NCI-H510A (cell line): ENCODE data around the gene PAQR6.
A peak's percentile ranks its signal among the peaks of the same experiment; 100 is the strongest.

Source experiments
- DNase-seq: peaks from one replicate; lab custom pipeline; 2025; lab: John Stamatoyannopoulos, UW

Gene PAQR6

DNA sequence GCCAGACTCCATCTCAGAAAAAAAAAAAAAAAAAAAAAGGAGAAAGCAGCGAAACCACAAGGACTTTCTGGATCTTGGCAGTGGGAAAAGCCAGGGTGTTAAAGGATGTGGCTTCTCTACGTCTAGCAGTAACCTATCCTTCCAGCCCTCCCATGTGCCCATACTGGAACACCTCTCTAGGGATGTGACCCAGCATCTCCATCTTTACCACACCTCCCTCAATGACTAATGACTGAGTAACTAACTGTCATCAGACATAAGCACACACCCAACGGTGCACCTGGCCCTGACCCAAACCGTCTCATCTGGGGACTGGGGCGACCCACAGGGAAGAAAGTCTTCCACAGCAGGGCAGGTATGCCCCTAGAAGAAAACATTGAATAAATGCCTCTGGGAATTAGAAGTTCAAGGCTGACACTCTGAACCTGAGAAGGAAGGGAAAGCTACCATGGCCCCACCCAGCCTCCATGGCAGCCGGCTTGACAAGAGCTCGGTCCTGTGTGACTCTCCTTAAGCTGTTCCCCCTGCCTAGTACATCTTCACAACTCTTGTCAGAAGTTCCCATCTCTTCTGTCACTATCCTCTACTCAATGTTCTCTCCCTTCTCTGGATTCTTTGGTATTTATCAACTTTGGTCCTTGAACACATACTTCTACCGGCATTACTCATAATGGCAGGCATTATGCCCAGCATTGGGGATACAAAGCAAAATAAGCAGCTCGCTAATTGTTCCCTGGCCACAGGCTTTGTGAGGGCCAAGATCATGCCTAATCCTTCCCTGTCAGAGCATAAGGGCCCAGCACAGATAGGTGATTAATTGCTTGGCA is 14.8 kb upstream of the PAQR6 start:
- DNase-seq = no peak

DNA sequence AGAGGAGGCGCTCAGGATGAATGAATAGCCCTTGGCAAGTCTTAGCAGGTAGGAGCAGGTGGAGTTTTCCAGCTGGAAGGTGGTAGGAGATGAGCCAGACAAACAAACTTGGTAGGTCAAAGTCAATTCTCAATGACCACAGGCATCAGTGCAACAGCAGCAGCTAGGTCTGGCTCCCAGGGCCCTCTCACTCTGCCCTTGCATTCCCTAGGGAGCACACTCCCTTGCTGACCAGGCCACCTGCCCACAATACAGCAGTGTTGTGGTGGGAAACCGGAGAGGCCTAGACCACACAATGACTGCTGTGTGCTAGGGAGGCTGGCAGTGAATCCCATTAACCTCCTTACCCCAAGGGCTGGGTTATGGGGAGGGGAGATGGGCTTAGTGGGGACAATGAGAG is 13.0 kb upstream of the PAQR6 start:
- DNase-seq = no peak

DNA sequence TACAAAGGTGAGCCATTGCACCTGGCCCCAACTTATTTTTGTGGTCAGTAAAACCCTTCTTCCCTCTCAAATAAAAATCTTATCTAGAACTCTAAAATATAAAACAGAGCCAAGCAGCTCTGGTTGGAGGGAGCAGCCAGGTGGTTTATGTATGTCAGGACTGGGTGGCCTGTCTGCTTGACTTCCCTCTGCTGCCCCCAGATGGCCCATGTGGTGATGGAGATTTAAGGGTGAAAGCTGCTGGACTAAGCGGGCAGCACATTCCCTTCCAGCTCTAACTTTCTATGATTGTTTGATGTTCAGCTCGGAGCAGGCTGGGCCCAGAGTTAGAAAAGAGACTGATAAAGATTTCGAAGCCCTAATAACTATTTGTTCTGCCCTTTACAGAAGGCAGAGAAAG is 11.9 kb upstream of the PAQR6 start:
- DNase-seq = no peak

DNA sequence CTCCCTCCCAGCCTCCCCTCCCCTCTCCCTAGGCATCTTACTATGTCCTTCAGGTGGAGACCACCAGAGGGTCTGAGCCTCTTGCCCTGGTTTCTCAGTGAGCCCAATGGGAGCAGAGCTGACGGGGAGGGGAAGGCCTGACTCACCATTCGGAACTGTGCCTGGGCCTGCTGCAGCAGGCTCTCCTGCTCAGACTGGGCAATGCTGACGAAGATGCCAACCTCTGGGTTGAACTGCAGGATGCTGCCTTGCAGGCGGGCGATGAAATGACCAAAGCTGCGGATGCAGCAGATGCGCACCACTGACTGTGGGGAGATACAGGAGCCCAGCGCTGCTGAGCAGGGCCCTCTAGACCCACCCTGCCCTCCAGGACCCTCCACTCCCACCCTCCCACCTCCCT is 11.0 kb upstream of the PAQR6 start:
- no peak for DNase-seq

DNA sequence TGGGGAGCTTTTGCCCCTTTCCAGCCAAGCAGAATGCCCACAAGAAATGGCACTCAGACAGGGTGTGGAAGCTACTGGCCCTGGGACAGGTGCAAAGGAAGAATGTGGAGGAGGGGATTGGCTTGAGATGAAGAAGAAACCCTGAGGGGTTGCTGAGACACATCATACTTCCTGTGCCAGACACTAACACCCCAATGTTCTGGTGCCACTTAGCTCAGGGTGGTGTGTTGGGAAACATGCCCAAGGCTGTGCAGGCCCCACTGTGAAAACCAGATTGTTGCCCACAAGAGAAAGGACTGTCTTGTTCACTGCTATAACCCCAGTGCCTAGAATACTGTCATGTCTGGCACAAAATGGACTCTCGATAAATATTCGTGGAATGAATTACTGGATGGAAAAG is 9.9 kb upstream of the PAQR6 start:
- DNase-seq = no peak

DNA sequence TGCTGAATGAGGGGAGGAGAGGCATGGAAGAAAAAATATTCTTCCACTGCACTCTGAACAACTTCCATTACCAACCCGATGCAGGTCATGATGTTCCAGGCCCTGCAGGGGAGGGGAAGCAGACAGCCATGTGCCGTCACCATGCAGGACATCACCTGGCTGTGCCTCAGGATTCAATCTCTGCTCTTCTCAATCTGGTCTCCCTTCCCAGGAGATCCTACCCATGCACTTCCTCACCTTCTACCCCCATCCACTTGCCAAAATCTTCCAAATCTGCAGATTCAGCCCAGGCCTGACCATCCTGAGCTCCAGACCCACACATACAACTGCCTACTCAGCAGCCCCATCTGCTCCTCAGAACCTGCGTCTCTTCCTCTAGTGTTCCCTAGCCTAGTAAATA is 5.8 kb upstream of the PAQR6 start:
- DNase-seq = no peak

DNA sequence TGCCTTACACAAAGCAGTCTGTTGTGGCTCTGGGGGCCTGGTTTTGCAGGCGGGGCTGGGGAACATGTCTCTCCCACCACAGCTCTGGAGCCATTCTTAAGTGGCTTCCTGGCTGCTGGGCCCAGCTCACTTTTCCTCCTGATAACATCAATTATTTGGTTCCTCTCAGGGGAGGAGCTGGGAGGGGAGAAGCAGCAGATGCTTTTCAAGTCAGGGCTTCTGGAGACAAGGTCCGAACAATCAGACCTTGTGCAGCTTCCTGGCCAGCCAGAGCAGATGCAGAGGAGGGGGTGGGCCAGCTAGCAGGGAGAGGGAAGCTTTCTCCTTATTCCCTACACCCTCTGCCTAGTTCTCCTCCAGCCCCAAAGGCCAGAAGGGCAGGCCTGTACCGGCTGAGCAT is 3.7 kb upstream of the PAQR6 start:
- DNase-seq = no peak

DNA sequence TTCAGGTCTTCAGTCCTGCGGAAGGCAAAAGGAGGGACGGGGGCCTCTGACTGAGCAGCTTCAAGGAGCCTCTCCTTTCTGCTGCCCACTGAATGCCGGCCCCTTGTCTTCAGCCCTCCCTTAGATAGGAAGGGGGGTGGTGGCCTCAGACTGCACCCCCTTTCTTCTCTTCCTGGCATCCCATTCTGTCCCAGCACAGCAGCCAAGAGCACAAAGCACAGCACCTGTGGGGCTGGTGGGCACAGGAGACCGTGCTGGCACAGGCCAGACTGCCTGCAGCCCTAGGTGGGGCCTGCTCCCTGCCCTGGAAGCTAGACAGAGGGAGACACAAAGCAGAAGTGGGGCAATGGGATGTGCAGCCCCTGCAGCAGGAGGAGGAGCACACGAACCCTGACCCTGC is 1.7 kb upstream of the PAQR6 start:
- DNase-seq = no peak

DNA sequence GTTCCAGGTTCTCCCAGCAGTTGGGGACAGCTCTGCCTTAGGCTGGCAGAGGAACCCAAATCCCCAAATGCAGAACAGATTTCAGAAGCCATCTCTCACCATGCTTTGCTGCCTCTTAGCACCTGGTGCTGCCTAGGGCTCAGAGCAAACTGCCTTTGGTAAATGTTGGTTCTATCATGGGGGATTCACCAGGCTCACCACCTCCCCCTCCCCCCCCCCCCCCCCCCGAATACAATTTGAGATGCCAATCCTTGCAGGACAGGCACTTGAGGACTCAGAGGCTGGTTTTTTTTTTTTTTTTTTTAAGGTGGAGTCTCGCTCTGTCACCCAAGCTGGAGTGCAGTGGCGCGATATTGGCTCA is 447 bp upstream of the PAQR6 start:
- DNase-seq = no peak

DNA sequence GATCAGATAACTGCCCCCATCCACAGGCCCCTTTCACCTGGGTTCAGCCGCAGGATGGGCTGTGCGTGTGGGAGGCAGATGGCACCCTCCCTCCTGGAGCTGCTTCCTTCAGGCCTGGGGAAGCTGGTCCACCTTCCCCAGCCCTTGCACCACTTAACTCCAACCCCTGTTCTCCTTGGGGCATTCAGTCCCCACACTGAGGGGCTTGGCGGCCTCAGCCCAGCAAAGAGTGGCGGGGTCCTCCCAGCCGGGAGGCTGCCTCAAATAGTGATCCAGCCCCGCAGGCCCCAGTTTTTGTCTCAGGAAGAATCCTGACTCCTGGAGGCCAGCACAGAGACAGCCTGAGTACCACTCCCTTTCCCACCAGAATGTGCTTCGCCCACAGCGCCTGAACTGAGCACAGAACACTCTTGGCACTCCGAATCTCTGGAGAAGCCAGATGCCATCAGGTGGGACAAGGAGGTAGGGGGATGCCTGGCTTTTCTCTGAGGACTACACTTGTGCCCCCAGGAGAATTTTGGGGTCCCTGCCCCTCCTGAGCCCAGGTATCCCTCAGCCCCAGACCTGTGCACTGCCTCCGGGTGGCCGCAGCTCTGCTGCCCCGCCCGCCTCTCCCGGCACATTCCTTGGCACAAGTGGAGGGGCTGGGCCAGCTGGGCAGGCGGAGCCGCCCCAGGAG is 936 bp downstream of the PAQR6 start:
- no peak for DNase-seq

DNA sequence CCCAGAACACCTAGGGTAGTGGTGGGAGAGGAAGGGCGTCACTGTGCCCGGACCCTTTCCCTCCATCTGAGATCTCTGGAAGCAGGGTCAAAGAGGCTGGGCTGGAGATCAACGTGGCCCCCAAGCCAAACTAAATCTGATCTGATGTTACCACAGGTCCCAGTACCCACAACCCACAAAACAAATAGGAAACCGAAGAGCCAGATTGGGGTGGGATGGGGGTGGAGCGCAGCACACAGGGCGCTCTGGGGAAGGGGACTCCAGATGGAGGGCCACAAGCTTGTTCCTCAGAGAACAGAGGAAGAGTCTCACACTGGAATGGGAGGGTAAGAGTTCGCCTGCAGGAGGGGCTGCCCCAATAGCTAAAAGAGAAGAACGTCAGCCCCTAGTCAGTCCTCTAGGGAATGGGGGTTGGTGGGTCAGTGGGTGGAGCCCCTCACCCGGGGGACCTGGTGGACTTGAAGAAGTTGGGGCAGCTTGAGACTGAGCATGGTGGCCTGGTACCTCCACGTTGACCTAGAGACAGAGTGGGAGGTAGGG is 1.5 kb downstream of the PAQR6 start:
- no peak for DNase-seq

DNA sequence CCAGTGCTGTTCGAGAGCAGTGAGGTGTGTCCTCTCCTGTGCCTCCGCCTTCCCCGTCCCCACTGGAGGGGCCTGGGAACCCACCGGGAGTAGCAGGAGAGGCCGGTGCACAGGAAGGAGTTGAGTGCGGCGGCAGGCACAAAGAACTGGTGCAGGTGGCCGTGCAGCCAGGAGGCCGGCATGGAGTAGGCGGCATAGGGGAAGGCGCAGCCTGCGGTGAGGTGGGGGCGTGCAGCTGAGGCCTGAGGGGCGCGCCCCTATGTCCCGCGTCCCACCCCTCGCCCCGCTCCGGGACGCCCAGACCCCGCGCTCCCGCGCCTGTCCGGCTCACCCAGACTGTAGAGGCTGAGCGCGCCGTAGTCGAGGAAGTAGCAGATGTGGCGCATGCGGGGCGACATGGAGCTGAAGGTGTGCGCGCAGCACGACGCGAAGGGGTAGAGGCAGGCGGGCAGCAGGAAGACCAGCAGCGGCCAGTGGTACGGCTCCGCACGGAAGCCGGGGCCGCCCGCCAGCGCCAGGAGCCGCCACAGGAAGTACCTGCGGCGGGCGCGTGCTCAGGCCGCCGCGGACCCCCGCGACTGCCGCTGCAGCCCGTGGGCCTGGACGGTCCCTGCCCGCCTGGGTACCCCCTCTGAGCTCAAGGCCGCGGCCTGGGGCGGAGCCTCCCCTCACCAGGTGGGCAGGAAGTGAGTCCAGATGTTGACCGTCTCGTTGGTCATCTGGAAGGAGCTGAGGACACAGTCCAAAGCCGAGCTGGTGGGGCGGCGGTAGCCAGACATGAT is 2.2 kb downstream of the PAQR6 start:
- DNase-seq = peak; percentile 45

DNA sequence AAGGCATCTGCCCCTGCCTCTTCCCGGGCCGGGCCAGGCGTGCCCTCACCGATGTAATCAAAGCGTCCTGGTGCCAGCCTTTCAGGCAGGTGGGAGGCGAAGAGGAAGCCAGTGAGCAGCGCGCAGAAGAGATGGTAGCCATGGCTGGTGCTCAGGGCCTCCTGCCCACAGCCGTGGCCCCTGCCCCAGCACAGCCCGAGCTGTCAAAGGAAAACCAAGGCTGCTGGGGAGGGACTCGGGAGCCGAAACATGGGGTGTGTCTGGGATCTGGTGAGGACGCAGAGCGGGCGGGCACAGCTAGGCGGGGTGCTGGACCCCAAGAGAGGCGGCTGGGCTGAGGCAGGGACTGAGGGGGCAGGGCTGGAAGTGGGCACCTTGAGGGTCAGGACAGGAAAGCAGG is 3.1 kb downstream of the PAQR6 start:
- DNase-seq = no peak

DNA sequence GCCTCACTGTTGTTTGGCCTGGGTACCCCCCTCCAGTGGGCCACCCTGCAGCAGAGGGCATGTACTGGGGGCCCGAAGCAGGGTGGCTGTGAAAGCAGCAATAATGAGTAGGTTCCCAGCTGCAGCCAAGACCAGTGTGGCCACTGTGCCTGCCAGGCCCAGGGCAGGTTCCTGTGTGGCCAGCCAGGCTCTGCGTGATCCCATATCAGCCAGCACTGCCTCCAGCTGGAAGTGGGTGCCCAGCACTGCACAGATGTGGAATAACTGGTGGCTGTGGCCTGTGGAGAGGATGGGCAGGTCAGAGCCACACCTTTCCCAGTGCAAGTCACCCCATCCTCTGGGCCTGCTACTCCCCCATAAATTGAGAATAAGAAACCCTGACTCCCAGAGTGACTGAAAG is 3.7 kb downstream of the PAQR6 start:
- DNase-seq = no peak

DNA sequence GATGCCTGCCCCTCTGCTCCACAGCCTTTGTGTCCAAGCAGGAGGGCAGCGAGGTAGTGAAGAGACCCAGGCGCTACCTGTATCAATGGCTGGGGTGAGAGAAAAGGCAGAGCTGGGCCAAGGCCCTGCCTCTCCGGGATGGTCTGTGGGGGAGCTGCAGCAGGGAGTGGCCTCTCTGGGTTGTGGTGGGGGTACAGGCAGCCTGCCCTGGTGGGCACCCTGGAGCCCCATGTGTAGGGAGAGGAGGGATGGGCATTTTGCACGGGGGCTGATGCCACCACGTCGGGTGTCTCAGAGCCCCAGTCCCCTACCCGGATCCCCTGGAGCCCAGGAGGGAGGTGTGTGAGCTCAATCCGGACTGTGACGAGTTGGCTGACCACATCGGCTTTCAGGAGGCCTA is 5.1 kb downstream of the PAQR6 start:
- DNase-seq = no peak

DNA sequence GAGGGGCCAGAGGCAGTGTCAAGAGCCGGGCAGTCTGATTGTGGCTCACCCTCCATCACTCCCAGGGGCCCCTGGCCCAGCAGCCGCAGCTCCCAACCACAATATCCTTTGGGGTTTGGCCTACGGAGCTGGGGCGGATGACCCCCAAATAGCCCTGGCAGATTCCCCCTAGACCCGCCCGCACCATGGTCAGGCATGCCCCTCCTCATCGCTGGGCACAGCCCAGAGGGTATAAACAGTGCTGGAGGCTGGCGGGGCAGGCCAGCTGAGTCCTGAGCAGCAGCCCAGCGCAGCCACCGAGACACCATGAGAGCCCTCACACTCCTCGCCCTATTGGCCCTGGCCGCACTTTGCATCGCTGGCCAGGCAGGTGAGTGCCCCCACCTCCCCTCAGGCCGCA is 5.9 kb downstream of the PAQR6 start, which contains the start of gene BGLAP:
BGLAP (plus strand) TSS at position 259 of the 400 bp plus-strand sequence; CDS start at position 307, 48 bp downstream.
- no peak for DNase-seq

DNA sequence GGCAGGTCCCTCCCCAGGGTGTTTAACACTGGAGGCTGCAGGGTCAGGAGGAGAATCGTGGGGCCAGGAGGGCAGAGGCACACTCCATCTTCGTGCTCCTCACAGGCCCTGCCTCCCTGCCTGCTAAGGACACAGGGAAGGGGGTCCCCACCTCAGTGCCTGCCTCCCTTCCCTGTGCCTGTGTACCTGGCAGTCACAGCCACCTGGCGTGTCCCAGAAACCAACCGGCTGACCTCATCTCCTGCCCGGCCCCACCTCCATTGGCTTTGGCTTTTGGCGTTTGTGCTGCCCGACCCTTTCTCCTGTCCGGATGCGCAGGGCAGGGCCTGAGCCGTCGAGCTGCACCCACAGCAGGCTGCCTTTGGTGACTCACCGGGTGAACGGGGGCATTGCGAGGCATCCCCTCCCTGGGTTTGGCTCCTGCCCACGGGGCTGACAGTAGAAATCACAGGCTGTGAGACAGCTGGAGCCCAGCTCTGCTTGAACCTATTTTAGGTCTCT is 6.5 kb downstream of the PAQR6 start:
- DNase-seq = no peak

DNA sequence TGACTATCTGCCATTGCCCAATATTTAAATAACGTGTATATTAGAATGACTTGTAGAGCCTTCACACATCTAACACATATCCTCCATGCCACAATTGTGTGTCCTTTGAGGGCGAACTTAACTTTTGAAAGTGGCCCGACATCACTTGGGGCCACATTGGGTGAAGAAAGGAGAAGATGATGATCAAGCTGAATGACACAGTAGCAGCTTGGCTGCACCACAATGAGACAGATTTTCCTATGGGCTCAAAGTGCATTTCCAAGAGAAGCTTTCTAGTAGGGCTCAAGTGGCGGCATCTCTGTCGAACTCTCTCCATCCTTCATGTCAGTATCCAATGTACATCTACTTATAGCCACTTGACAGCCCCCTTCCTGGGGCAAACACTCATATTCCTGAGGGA is 9.6 kb downstream of the PAQR6 start:
- no peak for DNase-seq

DNA sequence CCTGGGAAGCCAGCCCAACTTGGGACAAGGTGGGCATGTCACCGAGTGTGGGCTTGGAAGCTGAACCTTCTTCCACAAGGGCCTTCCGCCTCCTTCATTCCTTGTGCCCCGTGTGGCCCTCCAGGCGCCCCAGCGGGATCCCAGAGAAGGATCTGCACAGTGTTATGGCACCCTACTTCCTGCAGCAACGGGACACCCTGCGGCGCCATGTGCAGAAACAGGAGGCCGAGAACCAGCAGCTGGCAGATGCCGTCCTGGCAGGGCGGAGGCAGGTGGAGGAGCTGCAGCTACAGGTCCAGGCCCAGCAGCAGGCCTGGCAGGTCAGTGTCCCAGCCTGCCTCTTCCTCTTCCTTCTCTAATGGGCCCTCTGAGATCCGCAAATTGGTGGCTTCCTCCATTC is 11.7 kb downstream of the PAQR6 start:
- DNase-seq = no peak

DNA sequence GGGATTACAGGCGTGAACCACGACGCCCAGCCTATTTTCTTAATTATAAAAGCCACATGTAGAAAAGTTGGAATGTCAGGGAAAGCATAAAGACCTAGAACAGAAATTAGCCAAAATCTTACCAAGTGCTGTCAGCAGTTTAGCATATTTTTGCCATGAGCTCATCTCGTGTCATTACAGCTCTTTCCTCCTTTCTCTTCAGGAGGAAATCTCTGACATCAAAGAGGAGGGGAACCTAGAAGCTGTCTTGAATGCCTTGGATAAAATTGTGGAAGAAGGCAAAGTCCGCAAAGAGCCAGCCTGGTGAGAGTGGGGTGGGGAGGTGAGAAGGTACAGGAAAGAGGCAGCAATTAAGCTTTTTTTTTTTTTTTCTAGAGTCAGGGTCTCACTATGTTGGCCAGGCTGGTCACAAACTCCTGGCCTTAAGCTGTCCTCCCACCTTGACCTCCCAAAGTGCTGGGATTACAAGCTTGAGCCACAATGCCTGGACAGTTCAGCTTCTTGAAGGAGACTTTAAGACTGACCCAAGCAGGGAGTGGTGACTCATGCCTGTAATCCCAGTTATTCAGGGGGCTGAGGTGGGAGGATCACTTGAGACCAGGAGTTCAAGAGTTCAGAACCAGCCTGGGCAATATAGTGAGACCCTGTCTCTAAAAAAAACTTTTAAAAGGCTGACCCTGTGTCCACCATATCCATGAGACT is 14.3 kb downstream of the PAQR6 start:
- no peak for DNase-seq

DNA sequence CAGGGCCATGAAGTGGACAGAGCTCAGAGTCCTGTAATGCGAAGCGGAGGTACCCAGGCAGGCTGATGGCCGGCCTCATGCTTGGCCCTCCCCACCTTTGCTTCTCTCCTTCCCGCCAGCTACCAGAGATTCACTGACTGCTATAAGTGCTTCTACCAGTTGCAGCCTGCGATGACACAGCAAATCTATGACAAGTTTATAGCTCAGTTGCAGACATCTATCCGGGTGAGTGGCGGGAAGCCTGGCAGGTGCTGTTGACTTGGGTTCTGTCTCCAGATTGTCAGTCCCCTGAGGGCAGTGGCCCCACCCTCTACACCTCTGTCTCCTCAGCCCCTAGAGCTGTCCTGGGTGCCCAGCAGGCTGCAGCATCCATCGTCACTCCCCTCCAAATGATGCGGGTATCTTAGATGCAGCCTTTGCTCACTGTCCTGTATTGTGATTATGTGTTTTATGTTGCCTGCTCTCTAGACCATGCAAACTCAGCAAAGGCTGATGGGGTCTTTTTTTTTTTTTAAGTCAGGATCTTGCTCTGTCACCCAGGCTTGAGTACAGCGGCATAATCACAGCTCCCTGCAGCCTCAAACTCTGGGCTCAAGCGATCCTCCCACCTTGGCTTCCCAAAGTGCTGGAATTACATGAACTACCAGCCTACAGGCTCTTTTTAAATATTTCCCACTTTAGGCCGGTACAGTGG is 15.5 kb downstream of the PAQR6 start:
- peak; percentile 74 for DNase-seq
